ENCODE results near the gene GALNT17.

Gene GALNT17

GRCh38 chr7:71385330-71385729 lies 253.4 kb downstream of the GALNT17 start:
- Mint-ChIP-seq H3K9me3 (ENCODE audit: low read depth) (peaks cover 11% of the 10 kb centered on the region), H3K4me1 (ENCODE audit: low read depth) (no peaks in the 10 kb centered on the region), H3K27ac (no peak overlapping the region), H3K4me3 (no peak overlapping the region), H3K36me3 (no peaks in the 10 kb centered on the region), H3K27me3 (no peaks in the 10 kb centered on the region)

- Mint-ChIP-seq H3K27ac (no peak overlapping the region), H3K4me1 (ENCODE audit: low read depth) (no peaks in the 10 kb centered on the region), H3K36me3 (no peaks in the 10 kb centered on the region), H3K9me3 (ENCODE audit: low read depth) (peaks cover 11% of the 10 kb centered on the region), H3K27me3 (no peaks in the 10 kb centered on the region), H3K4me3 (no peak overlapping the region)
Measured at GRCh38 chr7:71386152-71386785, 254.3 kb downstream of the GALNT17 start.

- no peak overlapping the region for H3K27ac Mint-ChIP-seq
- H3K27me3 Mint-ChIP-seq, result no peaks in the 10 kb centered on the region
- H3K4me3 Mint-ChIP-seq, result no peak overlapping the region
Measured at GRCh38 chr7:71388181-71388580, 256.2 kb downstream of the GALNT17 start.

GRCh38 chr7:71389976-71390375 lies 258.0 kb downstream of the GALNT17 start:
- peaks cover 3% of the 10 kb centered on the region for H3K9me3 Mint-ChIP-seq (ENCODE audit: low read depth)
- no peaks in the 10 kb centered on the region for H3K27me3 Mint-ChIP-seq
- no peaks in the 10 kb centered on the region for H3K4me1 Mint-ChIP-seq (ENCODE audit: low read depth)
- no peak overlapping the region for H3K4me3 Mint-ChIP-seq
- H3K27ac Mint-ChIP-seq, result no peak overlapping the region
- H3K36me3 Mint-ChIP-seq, result no peaks in the 10 kb centered on the region

More at GRCh38 chr7:71388181-71388580, 256.2 kb downstream of the GALNT17 start:
- Mint-ChIP-seq H3K36me3 (no peaks in the 10 kb centered on the region), H3K9me3 (ENCODE audit: low read depth) (peaks cover 11% of the 10 kb centered on the region), H3K4me1 (ENCODE audit: low read depth) (no peaks in the 10 kb centered on the region)

- no peak overlapping the region for H3K4me3 Mint-ChIP-seq
Measured at GRCh38 chr7:71393661-71394060, 261.7 kb downstream of the GALNT17 start.

GRCh38 chr7:71402684-71403083 lies 270.7 kb downstream of the GALNT17 start:
- Mint-ChIP-seq H3K9me3 (ENCODE audit: low read depth) (peaks cover 11% of the 10 kb centered on the region), H3K27me3 (no peaks in the 10 kb centered on the region), H3K4me3 (no peak overlapping the region), H3K4me1 (ENCODE audit: low read depth) (no peaks in the 10 kb centered on the region), H3K27ac (no peak overlapping the region), H3K36me3 (no peaks in the 10 kb centered on the region)

More at GRCh38 chr7:71393661-71394060, 261.7 kb downstream of the GALNT17 start:
- Mint-ChIP-seq H3K27me3 (no peaks in the 10 kb centered on the region), H3K36me3 (no peaks in the 10 kb centered on the region), H3K9me3 (ENCODE audit: low read depth) (peaks cover 10% of the 10 kb centered on the region), H3K4me1 (ENCODE audit: low read depth) (no peaks in the 10 kb centered on the region), H3K27ac (no peak overlapping the region)

- Mint-ChIP-seq H3K4me1 (ENCODE audit: low read depth) (no peaks in the 10 kb centered on the region), H3K27me3 (no peaks in the 10 kb centered on the region), H3K27ac (no peak overlapping the region), H3K4me3 (no peak overlapping the region), H3K9me3 (ENCODE audit: low read depth) (peaks cover 8% of the 10 kb centered on the region), H3K36me3 (no peaks in the 10 kb centered on the region)
Measured at GRCh38 chr7:71403202-71403946, 271.4 kb downstream of the GALNT17 start.

GRCh38 chr7:71404726-71405345 lies 272.9 kb downstream of the GALNT17 start:
- no peaks in the 10 kb centered on the region for H3K4me1 Mint-ChIP-seq (ENCODE audit: low read depth)
- H3K36me3 Mint-ChIP-seq, result no peaks in the 10 kb centered on the region
- no peak overlapping the region for H3K27ac Mint-ChIP-seq
- no peaks in the 10 kb centered on the region for H3K27me3 Mint-ChIP-seq
- no peak overlapping the region for H3K4me3 Mint-ChIP-seq
- H3K9me3 Mint-ChIP-seq (ENCODE audit: low read depth), result peaks cover 5% of the 10 kb centered on the region

- H3K9me3 Mint-ChIP-seq (ENCODE audit: low read depth), result peaks cover 13% of the 10 kb centered on the region
- no peak overlapping the region for H3K27ac Mint-ChIP-seq
- no peaks in the 10 kb centered on the region for H3K36me3 Mint-ChIP-seq
- no peak overlapping the region for H3K4me3 Mint-ChIP-seq
- no peaks in the 10 kb centered on the region for H3K27me3 Mint-ChIP-seq
- H3K4me1 Mint-ChIP-seq (ENCODE audit: low read depth), result no peaks in the 10 kb centered on the region
Measured at GRCh38 chr7:71408271-71408670, 276.3 kb downstream of the GALNT17 start.

- no peak overlapping the region for H3K27ac Mint-ChIP-seq
- no peak overlapping the region for H3K4me3 Mint-ChIP-seq
- no peaks in the 10 kb centered on the region for H3K27me3 Mint-ChIP-seq
- no peaks in the 10 kb centered on the region for H3K4me1 Mint-ChIP-seq (ENCODE audit: low read depth)
- peaks cover 13% of the 10 kb centered on the region for H3K9me3 Mint-ChIP-seq (ENCODE audit: low read depth)
- no peaks in the 10 kb centered on the region for H3K36me3 Mint-ChIP-seq
Measured at GRCh38 chr7:71409550-71410157, 277.7 kb downstream of the GALNT17 start.

- H3K27me3 Mint-ChIP-seq, result no peaks in the 10 kb centered on the region
- H3K9me3 Mint-ChIP-seq (ENCODE audit: low read depth), result peaks cover 13% of the 10 kb centered on the region
- H3K36me3 Mint-ChIP-seq, result no peaks in the 10 kb centered on the region
- H3K27ac Mint-ChIP-seq, result no peak overlapping the region
- no peak overlapping the region for H3K4me3 Mint-ChIP-seq
- H3K4me1 Mint-ChIP-seq (ENCODE audit: low read depth), result no peaks in the 10 kb centered on the region
Measured at GRCh38 chr7:71411475-71411874, 279.5 kb downstream of the GALNT17 start.

GRCh38 chr7:71414490-71414889 lies 282.5 kb downstream of the GALNT17 start:
- no peak overlapping the region for H3K27ac Mint-ChIP-seq
- no peak overlapping the region for H3K4me3 Mint-ChIP-seq
- H3K27me3 Mint-ChIP-seq, result no peaks in the 10 kb centered on the region
- no peaks in the 10 kb centered on the region for H3K4me1 Mint-ChIP-seq (ENCODE audit: low read depth)
- peaks cover 15% of the 10 kb centered on the region for H3K9me3 Mint-ChIP-seq (ENCODE audit: low read depth)
- H3K36me3 Mint-ChIP-seq, result no peaks in the 10 kb centered on the region

GRCh38 chr7:71419546-71420337 lies 287.8 kb downstream of the GALNT17 start:
- H3K27me3 Mint-ChIP-seq, result no peaks in the 10 kb centered on the region
- no peaks in the 10 kb centered on the region for H3K36me3 Mint-ChIP-seq
- no peak overlapping the region for H3K4me3 Mint-ChIP-seq
- H3K27ac Mint-ChIP-seq, result no peak overlapping the region
- H3K4me1 Mint-ChIP-seq (ENCODE audit: low read depth), result no peaks in the 10 kb centered on the region
- H3K9me3 Mint-ChIP-seq (ENCODE audit: low read depth), result peaks cover 4% of the 10 kb centered on the region

- Mint-ChIP-seq H3K4me1 (ENCODE audit: low read depth) (no peaks in the 10 kb centered on the region), H3K4me3 (no peak overlapping the region), H3K36me3 (no peaks in the 10 kb centered on the region), H3K9me3 (ENCODE audit: low read depth) (peaks cover 4% of the 10 kb centered on the region), H3K27ac (no peak overlapping the region), H3K27me3 (no peaks in the 10 kb centered on the region)
Measured at GRCh38 chr7:71422104-71422503, 290.2 kb downstream of the GALNT17 start.

Measured in activated naive CD8-positive, alpha-beta T cell (primary cell).